Spleen (tissue), 11 donors: ENCODE results near the gene KIF17. TPM values are rescaled to one million over a fixed set of nuclear protein-coding genes. Genes with fewer than 3 reads are reported as not detected.

Experiments
- DNase-seq: peaks from one replicate; pipeline ENCODE4 v3.0.0-alpha.2; 2020
- H3K27ac ChIP-seq, 8 donors: fragments of 200-600 bp; sonication (generic) in 7 of 8; 1 replicate in 4 of 8; 2 replicates in 4 of 8; pipeline versions ENCODE4 v1.5.0 to v1.8.0; 2016 to 2021; ENCODE audit warnings: inconsistent platforms in 4 of 8, mild to moderate bottlenecking in 4 of 8, moderate library complexity in 1 of 8
- H3K27me3 ChIP-seq, 7 donors: fragments of 200-600 bp; sonication (generic) in 6 of 7; replicated peaks in 1 of 7; 1 replicate in 4 of 7; 2 replicates in 3 of 7; pipeline versions ENCODE4 v1.5.0 to v1.8.0; 2016 to 2021; ENCODE audit warnings: inconsistent platforms in 3 of 7, mild to moderate bottlenecking in 1 of 7
- H3K36me3 ChIP-seq, 6 donors: fragments of 200-600 bp; sonication (generic) in 5 of 6; 1 replicate in 4 of 6; 2 replicates in 2 of 6; pipeline versions ENCODE4 v1.5.0 to v1.8.0; 2016 to 2021; ENCODE audit warnings: inconsistent platforms in 2 of 6
- H3K4me1 ChIP-seq, 6 donors: fragments of 200-600 bp; sonication (generic) in 5 of 6; 1 replicate in 3 of 6; 2 replicates in 3 of 6; pipeline versions ENCODE4 v1.5.0 to v1.8.0; 2016 to 2021; ENCODE audit warnings: inconsistent platforms in 3 of 6
- H3K4me3 ChIP-seq, 8 donors: fragments of 200-600 bp; sonication (generic) in 7 of 8; 1 replicate in 4 of 8; 2 replicates in 4 of 8; pipeline versions ENCODE4 v1.5.0 to v1.8.0; 2016 to 2021; ENCODE audit warnings: inconsistent platforms in 4 of 8, mild to moderate bottlenecking in 4 of 8, moderate library complexity in 2 of 8
- H3K9me3 ChIP-seq, 8 donors: fragments of 200-600 bp; sonication (generic) in 7 of 8; 1 replicate in 4 of 8; 2 replicates in 4 of 8; pipeline versions ENCODE4 v1.5.0 to v1.8.0; 2016 to 2021; ENCODE audit warnings: inconsistent platforms in 4 of 8
- CTCF ChIP-seq, 11 experiments: fragments of 200-600 bp in 7 of 11; fragments of 450-650 bp in 4 of 11; sonication (generic) in 4 of 11; IDR thresholded peaks in 8 of 11; conservative IDR thresholded peaks in 3 of 11; 1 replicate in 7 of 11; 2 replicates in 4 of 11; pipeline versions ENCODE4 v1.4.0 to v1.8.0; 2016 to 2021; ENCODE audit warnings: antibody characterized with exemption in 11 of 11, inconsistent platforms in 4 of 11, mild to moderate bottlenecking in 1 of 11
- POLR2A ChIP-seq, 3 donors: fragments of 450-650 bp; IDR thresholded peaks; one replicate each; pipeline ENCODE4 v1.5.1; 2017; ENCODE audit warnings: antibody characterized with exemption in 3 of 3, mild to moderate bottlenecking in 1 of 3
- POLR2AphosphoS5 ChIP-seq, 3 donors: sonication (generic); formaldehyde crosslinking; IDR thresholded peaks; one replicate each; pipeline ENCODE4 v1.5.1; 2017; ENCODE audit warnings: antibody characterized with exemption in 3 of 3
- WGBS, 5 donors: extraction: QIAGEN DNeasy Blood & Tissue Kit in 3 of 5; methylation state at CpG; one replicate each; pipeline versions ENCODE4 v1.1.5 to v1.1.7; 2013 to 2018; 5-methylcytosine and 5-hydroxymethylcytosine counted together
- intact Hi-C: fragments of 100-400 bp; cut with DNase I; formaldehyde crosslinking; loops from one replicate; pipeline ENCODE4 v1.15.0; 2023; ENCODE audit warnings: low total_unique reads
- polyA plus RNA-seq, 3 donors: library from polyadenylated mRNA; stranded (reverse); fragments of 200-250 nt; gene quantifications; one replicate each; pipeline ENCODE4 v1.2.1, GENCODE V29; 2013
- total RNA-seq, 7 donors: library from RNA; depleted of rRNA in 3 of 7; stranded (reverse); fragments of >200 nt in 3 of 7; fragmentation: NEBNext Ultra II Directional in 4 of 7; extraction: Animal tissue kit (Norgen Biotek cat#: 25700) in 4 of 7; gene quantifications; one replicate each; pipeline versions ENCODE4 v1.1.0 to v1.2.1, GENCODE V29; 2016 to 2021
- donor health status: healthy with polysubstance abuse.
- donor health status: DM: no; HTN: no; CAD: no; lungs with moderate emphysema.
- donor health status: DM: no; HTN: no; CAD: no.
- donor health status: Bipolar disorder and iron deficiency.
- donor health status: healthy.
- donor health status: DM: no; HTN: no; CAD: no.
- donor health status: DM: yes; HTN: yes; CAD: no.

The KIF17 gene
- total and polyA plus RNA-seq, 10 donors: 8.3 to 82.2 (median 47.6) TPM

- intact Hi-C loops: no loop called here
- Histone ChIP-seq H3K9me3 (no peaks in the 10 kb centered on the region), H3K4me1 (peaks cover 0 to 2% (median 0%) of the 10 kb centered on the region in 6 donors), H3K27ac (no peak overlapping the region), H3K27me3 (no peaks in the 10 kb centered on the region), H3K36me3 (no peaks in the 10 kb centered on the region), H3K4me3 (no peak overlapping the region)
- WGBS, 5 donors: 83 to 100% (median 90%) methylated on average over 1 of the region's 1 CpG
- TF ChIP-seq CTCF (IDR thresholded peaks at IDR 0.05 in 8 of 11, conservative IDR thresholded peaks at IDR 0.05 in 3 of 11) (no peak), POLR2A (IDR thresholded peaks at IDR 0.05) (no peak), POLR2AphosphoS5 (IDR thresholded peaks at IDR 0.05) (no peak)
- no peak for DNase-seq
Measured at GRCh38 chr1:20702416-20702815, 15.4 kb downstream of the KIF17 start.

- no peak for DNase-seq
- Histone ChIP-seq H3K27ac (no peak overlapping the region), H3K4me3 (no peak overlapping the region), H3K4me1 (peaks cover 0 to 8% (median 4%) of the 10 kb centered on the region in 6 donors), H3K27me3 (no peaks in the 10 kb centered on the region), H3K9me3 (no peaks in the 10 kb centered on the region), H3K36me3 (no peaks in the 10 kb centered on the region)
- TF ChIP-seq POLR2A (IDR thresholded peaks at IDR 0.05): no peak
- no peak for TF ChIP-seq CTCF (IDR thresholded peaks at IDR 0.05 in 8 of 11, conservative IDR thresholded peaks at IDR 0.05 in 3 of 11)
- TF ChIP-seq POLR2AphosphoS5 (IDR thresholded peaks at IDR 0.05): no peak
- intact Hi-C loops: no loop called here
- WGBS, 5 donors: 84 to 93% (median 90%) methylated on average over 3 to 5 of the region's 5 CpGs
Measured at GRCh38 chr1:20701847-20702246, 16.0 kb downstream of the KIF17 start.

- Histone ChIP-seq H3K27me3 (no peaks in the 10 kb centered on the region), H3K4me3 (no peak overlapping the region), H3K4me1 (peaks cover 0 to 12% (median 6%) of the 10 kb centered on the region in 6 donors), H3K36me3 (no peaks in the 10 kb centered on the region), H3K27ac (no peak overlapping the region), H3K9me3 (no peaks in the 10 kb centered on the region)
- DNase-seq: no peak
- 75 to 86% (median 77%) methylated on average over 9 of the region's 9 CpGs for WGBS, 5 donors
- intact Hi-C loops: no loop called here
- no peak for TF ChIP-seq CTCF (IDR thresholded peaks at IDR 0.05 in 8 of 11, conservative IDR thresholded peaks at IDR 0.05 in 3 of 11)
- no peak for TF ChIP-seq POLR2AphosphoS5 (IDR thresholded peaks at IDR 0.05)
- no peak for TF ChIP-seq POLR2A (IDR thresholded peaks at IDR 0.05)
Measured at GRCh38 chr1:20701446-20701845, 16.4 kb downstream of the KIF17 start.

GRCh38 chr1:20700636-20701215 is 17.1 kb downstream of the KIF17 start:
- no peak overlapping the region for H3K4me3 ChIP-seq
- no peaks in the 10 kb centered on the region for H3K36me3 ChIP-seq
- H3K27me3 ChIP-seq: no peaks in the 10 kb centered on the region
- no peaks in the 10 kb centered on the region for H3K9me3 ChIP-seq
- intact Hi-C loops: no loop called here
- TF ChIP-seq POLR2A (IDR thresholded peaks at IDR 0.05) (no peak), CTCF (IDR thresholded peaks at IDR 0.05 in 8 of 11, conservative IDR thresholded peaks at IDR 0.05 in 3 of 11) (no peak), POLR2AphosphoS5 (IDR thresholded peaks at IDR 0.05) (no peak)
- 82 to 91% (median 85%) methylated on average over 17 of the region's 17 CpGs for WGBS, 5 donors
- DNase-seq: no peak
- H3K4me1 ChIP-seq: peaks cover 3 to 19% (median 12%) of the 10 kb centered on the region in 6 donors
- no peak overlapping the region for H3K27ac ChIP-seq
